ENCODE measurements around the gene NUDT9. TPM values are rescaled to one million over a fixed set of nuclear protein-coding genes. Genes with fewer than 3 reads are reported as not detected.
A peak's percentile ranks its signal among the peaks of the same experiment; 100 is the strongest.

NUDT9 gene
- total RNA-seq, 1 donor from 2014 or later: 33.7 TPM

DNA sequence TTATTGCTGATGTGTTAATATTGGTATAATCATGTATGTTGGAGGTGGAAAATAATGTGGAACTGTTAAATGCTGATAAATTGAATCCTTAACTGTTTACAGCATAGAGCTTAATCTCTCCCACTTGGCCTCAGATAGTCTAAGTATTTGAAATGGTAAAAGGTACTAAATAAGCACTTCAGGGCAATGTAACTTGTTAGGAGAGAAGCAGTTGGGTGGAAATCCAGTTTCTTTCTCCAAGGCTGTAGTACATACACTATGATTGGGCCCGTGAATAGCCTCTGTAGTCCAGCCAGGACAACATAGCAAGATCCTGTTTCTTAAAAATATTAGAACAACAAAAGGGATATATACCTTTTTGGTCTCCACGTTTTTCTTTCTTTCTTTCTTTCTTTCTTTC, 39.7 kb downstream of the NUDT9 start:
- H3K4me1 ChIP-seq (ENCODE audit: insufficient read depth, low read length): no peaks in the 10 kb centered on the region
- no peaks in the 10 kb centered on the region for H3K9me3 ChIP-seq (ENCODE audit: insufficient read depth, low read depth, low read length)
- no peak overlapping the region for H3K4me3 ChIP-seq (ENCODE audit: insufficient read depth, low read depth, low read length)
- no peak for FAIRE-seq
- H4K20me1 ChIP-seq (ENCODE audit: insufficient read depth, low read length): no peaks in the 10 kb centered on the region
- H3K27ac ChIP-seq (ENCODE audit: low read depth, low read length): no peak overlapping the region
- H3K36me3 ChIP-seq (ENCODE audit: insufficient read depth, low read length): peaks cover 8% of the 10 kb centered on the region
- no peaks in the 10 kb centered on the region for H3K27me3 ChIP-seq (ENCODE audit: insufficient read depth, low read length)
- Mint-ChIP-seq H3K9me3 (ENCODE audit: unreplicated experiment) (no peaks in the 10 kb centered on the region), H3K27me3 (ENCODE audit: low read depth, unreplicated experiment) (no peaks in the 10 kb centered on the region), H3K36me3 (ENCODE audit: low read depth, unreplicated experiment) (peaks cover 11% of the 10 kb centered on the region), H3K27ac (ENCODE audit: unreplicated experiment) (no peak overlapping the region), H3K4me3 (ENCODE audit: unreplicated experiment) (no peak overlapping the region), H3K4me1 (ENCODE audit: low read depth, unreplicated experiment) (no peaks in the 10 kb centered on the region)
- no peak overlapping the region for H3K4me2 ChIP-seq (ENCODE audit: low read length)
- no peak overlapping the region for H2AFZ ChIP-seq (ENCODE audit: low read depth, low read length)
- TF ChIP-seq EZH2 (IDR thresholded peaks at IDR 0.05; ENCODE audit: insufficient read depth, low read length): no peak
- TF ChIP-seq CTCF (IDR thresholded peaks at IDR 0.05; ENCODE audit: insufficient read depth, low read depth, low read length): no peak
- no peaks in the 10 kb centered on the region for H3K79me2 ChIP-seq (ENCODE audit: insufficient read depth, low read length)
- no peak for DNase-seq (ENCODE audit: low read depth)
- no peak overlapping the region for H3K9ac ChIP-seq (ENCODE audit: low read length)

DNA sequence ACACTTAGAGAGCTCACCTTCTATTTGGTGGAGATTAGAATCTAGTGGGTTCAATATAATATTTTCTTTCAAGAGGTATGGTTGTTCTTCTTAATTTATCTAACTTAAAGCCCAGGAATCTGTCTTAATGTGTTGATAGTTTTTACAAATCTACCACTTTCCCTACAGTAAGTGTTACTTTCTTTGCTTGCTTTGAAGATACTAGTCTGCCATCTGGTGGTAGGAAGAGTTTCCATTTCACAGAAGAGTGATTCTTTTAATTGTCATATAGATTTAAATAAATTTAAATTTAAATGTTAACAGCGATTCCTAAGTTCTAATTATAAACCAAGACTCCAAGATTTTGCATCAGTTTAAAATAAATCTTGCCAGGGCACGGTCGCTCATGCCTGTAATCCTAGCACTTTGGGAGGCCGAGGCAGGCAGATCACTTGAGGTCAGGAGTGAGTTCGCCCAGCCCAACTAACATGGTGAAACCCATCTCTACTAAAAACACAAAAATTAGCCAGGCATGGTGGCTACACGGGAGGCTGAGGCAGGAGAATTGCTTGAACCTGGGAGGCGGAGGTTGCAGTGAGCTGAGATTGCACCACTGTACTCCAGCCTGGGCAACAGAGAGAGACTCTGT, 43.5 kb downstream of the NUDT9 start:
- Mint-ChIP-seq H3K4me3 (ENCODE audit: unreplicated experiment) (no peak overlapping the region), H3K27ac (ENCODE audit: unreplicated experiment) (no peak overlapping the region)

More for the DNA sequence above, 43.5 kb downstream of the NUDT9 start:
- FAIRE-seq (no peak), DNase-seq (ENCODE audit: low read depth) (peak; percentile 32)
- peaks cover 1% of the 10 kb centered on the region for H3K4me1 Mint-ChIP-seq (ENCODE audit: low read depth, unreplicated experiment)
- Histone ChIP-seq H3K4me1 (ENCODE audit: insufficient read depth, low read length) (no peaks in the 10 kb centered on the region), H3K9me3 (ENCODE audit: insufficient read depth, low read depth, low read length) (no peaks in the 10 kb centered on the region), H3K4me3 (ENCODE audit: insufficient read depth, low read depth, low read length) (no peak overlapping the region), H3K27me3 (ENCODE audit: insufficient read depth, low read length) (no peaks in the 10 kb centered on the region), H3K27ac (ENCODE audit: low read depth, low read length) (no peak overlapping the region), H3K36me3 (ENCODE audit: insufficient read depth, low read length) (no peaks in the 10 kb centered on the region), H3K9ac (ENCODE audit: low read length) (no peak overlapping the region), H3K79me2 (ENCODE audit: insufficient read depth, low read length) (no peaks in the 10 kb centered on the region), H3K4me2 (ENCODE audit: low read length) (no peak overlapping the region), H2AFZ (ENCODE audit: low read depth, low read length) (no peak overlapping the region), H4K20me1 (ENCODE audit: insufficient read depth, low read length) (no peaks in the 10 kb centered on the region)
- TF ChIP-seq EZH2 (IDR thresholded peaks at IDR 0.05; ENCODE audit: insufficient read depth, low read length) (no peak), CTCF (IDR thresholded peaks at IDR 0.05; ENCODE audit: insufficient read depth, low read depth, low read length) (peak; percentile 55)
- H3K9me3 Mint-ChIP-seq (ENCODE audit: unreplicated experiment): no peaks in the 10 kb centered on the region
- no peaks in the 10 kb centered on the region for H3K27me3 Mint-ChIP-seq (ENCODE audit: low read depth, unreplicated experiment)
- H3K36me3 Mint-ChIP-seq (ENCODE audit: low read depth, unreplicated experiment): no peaks in the 10 kb centered on the region

Measured in astrocyte (in vitro differentiated cells and primary cell).